Measurements from ENCODE around the gene CARD10.
A peak's percentile ranks its signal among the peaks of the same experiment; 100 is the strongest.

The CARD10 gene

GRCh38 chr22:37519268-37520195 is at the start of gene CARD10:
Gene CARD10 (minus strand): TSS chr22:37519415. CDS start chr22:37519200, 215 bp downstream.
- peak; percentile 17 for DNase-seq

DNA sequence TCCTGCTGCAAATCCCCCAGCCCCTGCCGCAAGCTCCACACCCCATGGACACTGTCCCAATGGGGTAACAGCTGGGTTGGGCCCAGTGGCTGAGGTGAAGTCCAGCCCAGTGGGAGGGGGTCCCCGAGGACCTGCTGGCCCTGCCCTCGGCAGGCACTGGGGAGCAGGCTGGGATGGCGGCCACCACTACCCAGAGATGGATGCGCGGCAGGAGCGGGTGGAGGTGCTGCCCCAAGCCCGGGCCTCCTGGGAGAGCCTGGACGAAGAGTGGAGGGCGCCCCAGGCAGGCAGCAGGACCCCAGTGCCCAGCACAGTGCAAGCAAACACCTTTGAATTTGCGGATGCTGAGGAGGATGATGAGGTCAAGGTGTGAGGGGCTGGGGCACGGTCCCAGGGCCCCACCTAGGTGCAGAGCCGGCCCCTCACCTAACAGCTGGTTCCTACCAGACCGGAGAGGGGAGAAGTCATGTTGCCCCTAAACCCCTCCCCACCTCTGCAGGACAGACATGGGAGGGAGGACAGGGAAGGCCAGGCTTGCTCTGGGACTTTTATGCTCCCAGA is 49.3 kb upstream of the CARD10 start:
- DNase-seq, result no peak

GRCh38 chr22:37568012-37568411 is 48.8 kb upstream of the CARD10 start:
- no peak for DNase-seq

GRCh38 chr22:37566903-37567798 is 47.9 kb upstream of the CARD10 start:
- peak; percentile 90 for DNase-seq

DNA sequence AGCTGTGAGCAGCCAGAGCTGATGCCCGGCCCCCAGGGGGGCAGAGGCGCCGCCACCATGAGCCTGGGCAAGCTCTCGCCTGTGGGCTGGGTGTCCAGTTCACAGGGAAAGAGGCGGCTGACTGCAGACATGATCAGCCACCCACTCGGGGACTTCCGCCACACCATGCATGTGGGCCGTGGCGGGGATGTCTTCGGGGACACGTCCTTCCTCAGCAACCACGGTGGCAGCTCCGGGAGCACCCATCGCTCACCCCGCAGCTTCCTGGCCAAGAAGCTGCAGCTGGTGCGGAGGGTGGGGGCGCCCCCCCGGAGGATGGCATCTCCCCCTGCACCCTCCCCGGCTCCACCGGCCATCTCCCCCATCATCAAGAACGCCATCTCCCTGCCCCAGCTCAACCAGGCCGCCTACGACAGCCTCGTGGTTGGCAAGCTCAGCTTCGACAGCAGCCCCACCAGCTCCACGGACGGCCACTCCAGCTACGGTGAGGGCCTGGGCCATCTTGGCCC is 47.2 kb upstream of the CARD10 start:
- DNase-seq, result peak; percentile 49

- DNase-seq, result no peak
These were observed 46.6 kb upstream of the CARD10 start for GRCh38 chr22:37565830-37566229.

- no peak for DNase-seq
These were observed 45.0 kb upstream of the CARD10 start for GRCh38 chr22:37564111-37564711.

- DNase-seq, result no peak
These were observed 44.2 kb upstream of the CARD10 start for GRCh38 chr22:37563153-37564081.

DNA sequence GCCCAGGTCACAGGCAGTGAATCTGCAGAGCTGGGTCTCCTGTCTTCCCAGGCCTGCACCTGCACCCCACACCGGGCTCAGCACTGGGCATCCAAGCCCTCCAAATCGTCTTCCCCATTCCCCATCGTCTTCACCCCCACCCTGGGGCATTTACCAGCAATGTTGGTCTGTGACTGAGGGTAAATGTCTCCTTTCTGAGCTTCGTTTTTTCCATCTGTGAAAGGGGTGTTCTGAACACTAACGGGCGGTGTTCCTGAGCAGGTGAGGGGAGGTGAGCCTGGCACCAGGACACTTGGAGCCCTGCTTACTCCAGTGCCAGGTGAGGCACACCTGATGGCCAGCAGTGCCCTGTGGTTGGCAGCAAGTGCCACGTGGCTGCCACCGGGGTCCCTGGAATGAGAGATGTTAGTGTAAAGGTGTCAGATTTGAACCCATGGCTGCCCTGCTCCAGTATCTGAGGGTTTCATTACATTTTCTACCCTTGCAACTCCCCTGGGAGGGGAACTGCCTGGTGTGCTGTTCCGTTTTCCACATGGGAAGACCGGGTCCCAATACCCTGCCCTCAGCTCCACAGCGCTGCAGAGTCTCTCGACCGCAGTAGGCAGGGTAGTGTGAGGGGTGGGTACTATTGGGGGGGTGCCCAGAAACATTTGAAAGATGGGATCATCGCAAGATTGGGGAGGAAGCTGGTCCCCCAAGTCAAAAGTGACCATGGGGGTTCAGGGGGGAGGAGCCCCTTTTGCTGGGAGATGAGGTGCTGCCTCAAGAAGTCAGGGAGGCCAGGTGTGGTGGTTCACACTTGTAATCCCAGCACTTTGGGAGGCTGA is 43.0 kb upstream of the CARD10 start:
- DNase-seq, result no peak

- DNase-seq, result peak; percentile 83
These were observed 42.2 kb upstream of the CARD10 start for GRCh38 chr22:37561212-37562048.

DNA sequence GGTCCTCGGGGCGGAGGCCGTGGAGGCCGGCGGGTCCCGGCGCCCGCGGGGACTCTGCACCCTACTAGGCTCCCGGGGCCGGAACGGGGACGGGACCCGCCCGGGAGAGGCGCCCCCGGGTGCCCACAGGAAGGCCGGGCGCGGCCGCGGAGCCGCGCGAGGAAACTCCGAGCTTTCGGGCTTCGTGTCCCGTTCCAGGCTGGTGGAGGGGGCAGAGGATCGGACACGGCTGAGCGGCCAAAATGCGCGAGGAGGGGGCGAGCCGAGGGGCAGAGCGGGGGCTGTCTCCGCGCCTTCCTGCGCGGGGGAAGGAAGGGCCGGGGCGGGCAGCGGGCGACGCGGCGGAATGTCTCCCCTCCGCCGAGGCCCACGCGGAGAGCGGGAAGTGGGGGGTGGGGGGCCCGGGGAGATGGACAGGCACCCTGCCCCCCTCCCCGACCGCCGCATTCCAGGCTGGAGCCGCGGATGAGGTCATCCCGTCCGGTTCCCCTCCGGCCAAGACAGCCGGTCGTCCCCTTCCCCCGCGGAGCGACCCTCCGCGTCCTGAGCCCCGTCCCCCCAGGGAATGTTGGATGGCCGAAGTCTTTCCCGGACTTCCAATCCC is 41.5 kb upstream of the CARD10 start:
- DNase-seq, result no peak

DNA sequence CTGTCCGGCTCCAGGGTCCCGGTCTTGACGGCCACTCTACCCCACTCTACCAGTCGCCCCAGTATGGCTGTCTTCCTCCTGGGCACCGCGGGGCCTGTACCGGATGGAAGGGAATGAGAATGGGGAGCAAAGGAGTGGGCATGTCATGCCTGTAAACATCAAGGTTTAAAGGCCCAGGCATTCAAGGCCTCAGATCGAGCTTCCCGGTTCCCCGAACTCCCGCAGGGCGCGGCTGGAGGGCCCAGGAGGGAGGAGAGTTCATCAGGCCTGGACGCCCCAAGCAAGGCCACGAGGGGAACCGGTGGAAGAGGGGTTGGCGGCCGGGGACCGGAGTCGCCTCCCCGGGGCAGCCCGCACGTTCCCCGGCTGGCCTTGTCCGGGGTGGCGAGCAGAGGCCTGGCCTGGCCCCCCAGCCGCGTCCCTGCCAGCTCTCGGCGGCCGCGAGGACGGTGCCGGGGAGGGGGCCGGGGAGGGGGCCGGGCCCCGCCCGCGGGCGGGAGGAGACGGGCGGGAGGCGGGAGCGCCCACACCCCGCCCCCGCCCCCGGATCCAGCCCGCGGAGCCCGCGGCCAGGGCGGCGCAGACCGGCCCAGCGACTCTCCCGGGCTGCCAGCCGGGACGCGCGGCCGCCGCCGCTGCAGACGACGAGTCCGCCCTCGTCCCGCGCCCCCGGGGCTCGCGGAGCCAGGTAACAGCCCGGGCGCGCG is 40.8 kb upstream of the CARD10 start, which contains the start of gene CDC42EP1:
CDC42EP1 (plus strand) TSS at position 580 of the 707 bp plus-strand sequence. CDS start 5,870 bp downstream, outside the sequence.
- no peak for DNase-seq

GRCh38 chr22:37559521-37559900 is 40.3 kb upstream of the CARD10 start:
- DNase-seq, result no peak

GRCh38 chr22:37558815-37559214 is 39.6 kb upstream of the CARD10 start:
- DNase-seq, result no peak

DNA sequence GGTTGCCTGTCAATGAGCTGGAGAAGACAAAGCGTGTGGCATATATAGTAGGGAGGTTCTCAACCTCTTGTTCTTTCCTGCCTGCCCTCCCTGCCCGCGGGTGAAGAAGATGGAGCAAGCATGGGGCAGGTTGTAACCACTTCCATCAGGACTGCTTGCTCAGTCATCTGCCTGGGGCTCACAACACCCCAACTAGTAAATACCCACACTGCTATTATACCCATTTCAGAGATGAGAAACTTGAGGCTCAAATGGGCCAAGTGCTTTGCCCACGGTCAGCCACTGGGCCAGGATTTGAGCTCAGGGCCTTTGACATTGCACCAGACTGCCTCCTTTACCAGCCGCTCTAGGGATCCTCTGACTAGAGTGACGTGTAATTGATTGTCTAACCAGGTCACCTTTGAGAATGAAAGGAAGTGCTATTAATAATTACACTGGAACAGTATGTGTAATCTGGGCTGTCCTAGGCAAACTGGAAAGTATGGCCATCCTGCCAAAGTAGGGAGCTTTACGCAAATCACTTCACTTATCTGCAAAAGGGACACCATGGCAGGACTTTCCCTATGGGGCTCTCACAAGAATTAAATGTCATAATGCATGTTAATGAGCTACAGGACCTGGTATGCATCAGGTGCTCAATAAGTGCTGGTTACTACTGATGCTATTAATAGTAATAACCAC is 38.2 kb upstream of the CARD10 start:
- DNase-seq, result no peak

DNA sequence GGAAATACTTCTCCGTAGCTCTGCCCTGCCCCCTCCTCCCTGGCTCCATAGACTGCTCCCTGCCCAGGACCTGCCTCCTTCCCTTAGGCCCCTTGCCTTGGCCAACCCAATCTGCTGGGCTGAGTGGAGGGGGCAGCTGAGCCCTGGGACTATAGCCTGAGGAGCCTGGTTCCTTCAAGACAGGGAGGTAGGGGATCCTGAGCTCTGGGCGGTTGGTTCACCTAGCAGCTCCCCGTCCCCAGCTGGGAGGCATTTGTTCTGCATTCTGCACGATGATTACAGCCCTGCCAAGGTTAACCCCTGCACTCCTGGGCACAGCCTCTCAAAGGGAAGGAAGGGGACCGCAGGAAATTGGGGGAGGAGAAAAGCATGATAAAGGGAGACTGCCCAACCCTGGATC is 37.5 kb upstream of the CARD10 start:
- DNase-seq, result no peak

DNA sequence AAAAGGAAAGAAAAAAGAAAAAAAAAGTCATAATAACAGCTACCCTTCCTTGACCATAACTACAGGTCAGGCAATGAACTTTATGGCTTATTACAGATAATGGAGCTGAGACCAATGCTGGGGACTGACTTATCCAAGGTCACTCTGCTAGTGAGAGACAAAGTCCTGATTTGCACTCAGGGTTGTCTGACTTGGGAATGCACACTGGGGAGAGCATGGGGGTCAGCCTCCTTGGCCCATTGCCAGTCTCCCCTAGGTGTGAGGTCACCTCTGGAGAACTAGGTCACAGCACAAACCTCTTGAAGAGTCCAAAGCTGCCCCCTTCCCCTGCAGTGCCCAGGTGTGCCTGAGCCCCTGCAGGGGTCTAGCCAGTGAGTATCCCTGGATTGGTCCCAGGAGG is 35.8 kb upstream of the CARD10 start:
- DNase-seq, result no peak

DNA sequence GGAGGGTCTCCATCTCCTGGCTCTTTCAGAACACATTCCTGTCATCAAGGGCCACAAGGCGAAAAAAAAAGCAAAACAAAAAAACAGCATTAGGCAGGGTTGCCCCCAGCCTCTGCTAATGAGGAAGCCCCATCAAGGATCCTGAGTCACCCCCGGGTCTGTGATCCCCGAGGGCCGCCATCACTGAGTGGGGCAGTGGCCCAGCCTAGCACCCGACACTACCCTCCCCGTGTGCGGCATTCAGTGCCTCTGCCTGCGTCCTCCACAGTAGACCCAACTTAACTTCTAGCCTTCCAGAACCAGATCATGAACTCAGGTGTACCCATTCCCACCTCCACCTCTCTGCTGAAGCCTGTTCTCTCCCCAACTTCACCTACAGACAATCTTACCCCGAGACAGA is 34.5 kb upstream of the CARD10 start:
- DNase-seq, result no peak
